Panc1 (cell line): ENCODE data around the gene GPR176. TPM values are rescaled to one million over a fixed set of nuclear protein-coding genes. Genes with fewer than 3 reads are reported as not detected.

ENCODE experiments used
- ATAC-seq: fragments of 200-7000 bp; cut with Tn5 transposase; 2 replicates; pipeline ENCODE4 v1.9.1; 2020; ENCODE audit warnings: mild to moderate bottlenecking, moderate library complexity
- BruUV-seq: library from RNA; stranded (reverse); fragments of 400-500 nt; replicated peaks from 2 replicates; lab custom pipeline; 2021; lab: Mats Ljungman, UMichigan
- CTCF ChIA-PET: fragments of 300-600 bp; sonication (Branson Sonifier 250); formaldehyde crosslinking; loops from one replicate; lab custom pipeline; 2022; ENCODE audit warnings: antibody characterized with exemption; lab: Charles Lee
- POLR2A ChIA-PET: fragments of 300-600 bp; sonication (Branson Sonifier 250); formaldehyde crosslinking; loops from one replicate; lab custom pipeline; 2022; ENCODE audit warnings: antibody characterized with exemption; lab: Charles Lee
- DNase-seq: peaks from one replicate; pipeline ENCODE4 v3.0.0-alpha.2; 2010; ENCODE audit warnings: low read depth, low spot score
- H3K27ac ChIP-seq: 2 replicates; pipeline ENCODE4 v1.5.1; 2011; ENCODE audit warnings: mild to moderate bottlenecking, low read length, inconsistent platforms
- H3K27me3 ChIP-seq: fragments of 200-500 bp; sonication (Bioruptor generic); 2 replicates; pipeline ENCODE4 v1.6.0; 2014; ENCODE audit warnings: low read length, inconsistent platforms; ENCODE audit not compliant: control insufficient read depth, insufficient read depth
- H3K36me3 ChIP-seq: fragments of 200-500 bp; sonication (Bioruptor generic); 2 replicates; pipeline ENCODE4 v1.5.1; 2014; ENCODE audit warnings: inconsistent platforms, mild to moderate bottlenecking, low read length, moderate library complexity; ENCODE audit not compliant: control insufficient read depth, insufficient read depth
- H3K4me1 ChIP-seq: 2 replicates; pipeline ENCODE4 v1.5.1; 2011; ENCODE audit warnings: inconsistent platforms, mild to moderate bottlenecking, low read length, moderate library complexity; ENCODE audit not compliant: control insufficient read depth, insufficient read depth
- H3K4me3 ChIP-seq, 2 experiments: 2 replicates each; pipeline ENCODE4 v1.5.1; 2011 to 2012; ENCODE audit warnings: low read depth in 2 of 2, low read length in 2 of 2, mild to moderate bottlenecking in 2 of 2, inconsistent platforms in 1 of 2, moderate library complexity in 1 of 2
- H3K9me3 ChIP-seq: fragments of 200-500 bp; sonication (Bioruptor generic); 2 replicates; pipeline ENCODE4 v1.5.1; 2014; ENCODE audit warnings: low read depth, mild to moderate bottlenecking, inconsistent platforms, low read length, moderate library complexity; ENCODE audit not compliant: control insufficient read depth, insufficient read depth
- CTCF ChIP-seq: fragments of 450-650 bp; IDR thresholded peaks from 2 replicates; pipeline ENCODE4 v1.5.1; 2017; ENCODE audit warnings: mild to moderate bottlenecking
- POLR2AphosphoS5 ChIP-seq: IDR thresholded peaks from 2 replicates; pipeline ENCODE4 v1.6.1; 2012; ENCODE audit warnings: mild to moderate bottlenecking, low read depth, low read length, moderate library complexity
- REST ChIP-seq, 2 experiments: IDR thresholded peaks; 2 replicates each; pipeline ENCODE4 v1.6.1; 2011 to 2012; ENCODE audit warnings: low read depth in 2 of 2, control low read depth in 1 of 2, low read length in 1 of 2, mild to moderate bottlenecking in 1 of 2, moderate library complexity in 1 of 2; ENCODE audit not compliant: insufficient read depth in 1 of 2
- SIN3A ChIP-seq: IDR thresholded peaks from 2 replicates; pipeline ENCODE4 v1.6.1; 2012; ENCODE audit warnings: low read depth, mild to moderate bottlenecking, low read length, moderate library complexity, borderline replicate concordance; ENCODE audit not compliant: insufficient read depth
- TCF7L2 ChIP-seq: IDR thresholded peaks from 2 replicates; pipeline ENCODE4 v1.6.1; 2011; ENCODE audit warnings: mild to moderate bottlenecking, low read depth, low read length, inconsistent platforms
- in situ Hi-C: cut with HindIII; loops from 2 replicates; pipeline ENCODE4 v1.10.0; 2016; ENCODE audit warnings: low sequenced_read_pairs, low pct_unique_long_range_greater_than_20kb
- intact Hi-C: fragments of 100-400 bp; cut with micrococcal nuclease; formaldehyde crosslinking; loops from one replicate; pipeline ENCODE4 v1.10.0; 2022; ENCODE audit not compliant: unreplicated experiment
- total RNA-seq: library from RNA; stranded (reverse); gene quantifications from one replicate; pipeline ENCODE4 v1.2.1, GENCODE V29; 2021; ENCODE audit not compliant: unreplicated experiment

Gene GPR176
- total RNA-seq, 1 experiment from 2014 or later, result 12.7 TPM

- TF ChIP-seq CTCF (no peak), SIN3A (no peak), REST (IDR thresholded peaks at IDR 0.05; ENCODE audit: insufficient read depth in 1 of 2, low read depth in 2 of 2, low read length in 1 of 2) (no peak), POLR2AphosphoS5 (no peak), TCF7L2 (no peak)
- in situ Hi-C loops, result no loop called here
- Histone ChIP-seq H3K4me3 (no peak overlapping the region), H3K4me1 (peaks cover 37% of the 10 kb centered on the region), H3K27ac (peak overlapping the region; percentile 13; the same call in 1 of the 2 replicates), H3K36me3 (no peaks in the 10 kb centered on the region), H3K9me3 (no peaks in the 10 kb centered on the region), H3K27me3 (no peaks in the 10 kb centered on the region)
- no TSS peak for BruUV-seq
- no peak for DNase-seq
- CTCF ChIA-PET, result no interaction called here
- POLR2A ChIA-PET, result no interaction called here
- no peak for ATAC-seq
- intact Hi-C loops, result loop anchor here (10.0 kb wide), 1 partner anchor 250 kb away; the partner anchor contains the start of gene SRP14
These were observed 135.4 kb downstream of the GPR176 start for GRCh38 chr15:39784638-39785037.

GRCh38 chr15:39784125-39784524 lies 135.9 kb downstream of the GPR176 start:
- peak overlapping the region; percentile 85 for H3K27ac ChIP-seq
- no TSS peak for BruUV-seq
- H3K9me3 ChIP-seq, result no peaks in the 10 kb centered on the region
- TF ChIP-seq SIN3A, result no peak
- no peak for TF ChIP-seq CTCF
- TF ChIP-seq TCF7L2, result no peak
- no peak for TF ChIP-seq REST (IDR thresholded peaks at IDR 0.05; ENCODE audit: insufficient read depth in 1 of 2, low read depth in 2 of 2, low read length in 1 of 2)
- TF ChIP-seq POLR2AphosphoS5, result no peak
- peaks cover 37% of the 10 kb centered on the region for H3K4me1 ChIP-seq
- no peaks in the 10 kb centered on the region for H3K27me3 ChIP-seq
- ChIA-PET POLR2A (no interaction called here), CTCF (no interaction called here)
- DNase-seq, result no peak
- peak overlapping the region; percentile 63 to 93 for H3K4me3 ChIP-seq
- in situ Hi-C loops, result no loop called here
- intact Hi-C loops, result loop anchor here (10.0 kb wide), 1 partner anchor 251 kb away; the partner anchor contains the start of gene SRP14
- ATAC-seq, result no peak
- H3K36me3 ChIP-seq, result no peaks in the 10 kb centered on the region
